ENCODE measurements around the gene PLA2G2D. TPM values are rescaled to one million over a fixed set of nuclear protein-coding genes. Genes with fewer than 3 reads are reported as not detected.

The PLA2G2D gene
- total and polyA plus RNA-seq, 2 of the 8 experiments (the other 6 are each of a cell fraction or from before 2014, with no cell fraction given): not detected

DNA sequence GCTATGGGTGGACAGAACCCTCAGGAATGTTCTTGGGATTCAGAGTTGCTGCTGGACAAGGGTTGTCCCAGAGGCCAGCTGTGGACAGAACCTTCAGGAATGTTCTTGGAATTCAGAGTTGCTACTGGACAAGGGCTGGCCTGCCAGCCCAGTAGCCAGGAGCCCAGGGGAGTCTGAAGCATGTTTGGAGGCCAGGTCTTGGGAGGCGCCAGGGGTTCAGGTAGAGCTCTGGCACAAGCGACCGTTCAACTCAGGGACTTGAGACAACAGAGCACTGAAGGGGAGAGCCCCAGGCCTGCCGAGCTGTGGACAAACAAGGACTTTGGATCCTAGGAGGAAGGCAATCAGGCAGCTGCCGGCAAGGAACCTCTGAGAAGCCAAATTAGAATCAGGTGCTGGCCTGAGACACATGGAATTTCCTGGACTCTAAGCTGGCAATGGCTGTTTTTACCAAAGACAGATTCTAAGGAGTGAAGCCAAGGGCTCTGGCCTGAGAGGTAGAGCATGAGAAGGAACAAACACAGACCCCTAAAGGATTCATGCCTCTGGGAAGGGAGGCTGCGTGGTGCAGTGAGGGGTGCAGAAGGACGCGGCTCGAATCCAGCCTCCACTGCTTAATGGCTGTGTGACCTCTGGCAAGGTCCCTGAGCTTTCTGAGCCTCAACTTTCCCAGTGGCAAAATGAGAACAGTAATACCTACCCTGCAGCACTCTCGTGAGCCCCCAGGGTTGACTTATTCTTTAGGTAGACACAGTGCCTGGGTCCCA is 36.0 kb downstream of the PLA2G2D start (continued):
- TF ChIP-seq NRF1 (IDR thresholded peaks at IDR 0.05; ENCODE audit: low read depth, low read length): no peak
- TF ChIP-seq RBBP5 (IDR thresholded peaks at IDR 0.05; ENCODE audit: borderline replicate concordance, low read depth, low read length): no peak
- TF ChIP-seq, protein P1, sequence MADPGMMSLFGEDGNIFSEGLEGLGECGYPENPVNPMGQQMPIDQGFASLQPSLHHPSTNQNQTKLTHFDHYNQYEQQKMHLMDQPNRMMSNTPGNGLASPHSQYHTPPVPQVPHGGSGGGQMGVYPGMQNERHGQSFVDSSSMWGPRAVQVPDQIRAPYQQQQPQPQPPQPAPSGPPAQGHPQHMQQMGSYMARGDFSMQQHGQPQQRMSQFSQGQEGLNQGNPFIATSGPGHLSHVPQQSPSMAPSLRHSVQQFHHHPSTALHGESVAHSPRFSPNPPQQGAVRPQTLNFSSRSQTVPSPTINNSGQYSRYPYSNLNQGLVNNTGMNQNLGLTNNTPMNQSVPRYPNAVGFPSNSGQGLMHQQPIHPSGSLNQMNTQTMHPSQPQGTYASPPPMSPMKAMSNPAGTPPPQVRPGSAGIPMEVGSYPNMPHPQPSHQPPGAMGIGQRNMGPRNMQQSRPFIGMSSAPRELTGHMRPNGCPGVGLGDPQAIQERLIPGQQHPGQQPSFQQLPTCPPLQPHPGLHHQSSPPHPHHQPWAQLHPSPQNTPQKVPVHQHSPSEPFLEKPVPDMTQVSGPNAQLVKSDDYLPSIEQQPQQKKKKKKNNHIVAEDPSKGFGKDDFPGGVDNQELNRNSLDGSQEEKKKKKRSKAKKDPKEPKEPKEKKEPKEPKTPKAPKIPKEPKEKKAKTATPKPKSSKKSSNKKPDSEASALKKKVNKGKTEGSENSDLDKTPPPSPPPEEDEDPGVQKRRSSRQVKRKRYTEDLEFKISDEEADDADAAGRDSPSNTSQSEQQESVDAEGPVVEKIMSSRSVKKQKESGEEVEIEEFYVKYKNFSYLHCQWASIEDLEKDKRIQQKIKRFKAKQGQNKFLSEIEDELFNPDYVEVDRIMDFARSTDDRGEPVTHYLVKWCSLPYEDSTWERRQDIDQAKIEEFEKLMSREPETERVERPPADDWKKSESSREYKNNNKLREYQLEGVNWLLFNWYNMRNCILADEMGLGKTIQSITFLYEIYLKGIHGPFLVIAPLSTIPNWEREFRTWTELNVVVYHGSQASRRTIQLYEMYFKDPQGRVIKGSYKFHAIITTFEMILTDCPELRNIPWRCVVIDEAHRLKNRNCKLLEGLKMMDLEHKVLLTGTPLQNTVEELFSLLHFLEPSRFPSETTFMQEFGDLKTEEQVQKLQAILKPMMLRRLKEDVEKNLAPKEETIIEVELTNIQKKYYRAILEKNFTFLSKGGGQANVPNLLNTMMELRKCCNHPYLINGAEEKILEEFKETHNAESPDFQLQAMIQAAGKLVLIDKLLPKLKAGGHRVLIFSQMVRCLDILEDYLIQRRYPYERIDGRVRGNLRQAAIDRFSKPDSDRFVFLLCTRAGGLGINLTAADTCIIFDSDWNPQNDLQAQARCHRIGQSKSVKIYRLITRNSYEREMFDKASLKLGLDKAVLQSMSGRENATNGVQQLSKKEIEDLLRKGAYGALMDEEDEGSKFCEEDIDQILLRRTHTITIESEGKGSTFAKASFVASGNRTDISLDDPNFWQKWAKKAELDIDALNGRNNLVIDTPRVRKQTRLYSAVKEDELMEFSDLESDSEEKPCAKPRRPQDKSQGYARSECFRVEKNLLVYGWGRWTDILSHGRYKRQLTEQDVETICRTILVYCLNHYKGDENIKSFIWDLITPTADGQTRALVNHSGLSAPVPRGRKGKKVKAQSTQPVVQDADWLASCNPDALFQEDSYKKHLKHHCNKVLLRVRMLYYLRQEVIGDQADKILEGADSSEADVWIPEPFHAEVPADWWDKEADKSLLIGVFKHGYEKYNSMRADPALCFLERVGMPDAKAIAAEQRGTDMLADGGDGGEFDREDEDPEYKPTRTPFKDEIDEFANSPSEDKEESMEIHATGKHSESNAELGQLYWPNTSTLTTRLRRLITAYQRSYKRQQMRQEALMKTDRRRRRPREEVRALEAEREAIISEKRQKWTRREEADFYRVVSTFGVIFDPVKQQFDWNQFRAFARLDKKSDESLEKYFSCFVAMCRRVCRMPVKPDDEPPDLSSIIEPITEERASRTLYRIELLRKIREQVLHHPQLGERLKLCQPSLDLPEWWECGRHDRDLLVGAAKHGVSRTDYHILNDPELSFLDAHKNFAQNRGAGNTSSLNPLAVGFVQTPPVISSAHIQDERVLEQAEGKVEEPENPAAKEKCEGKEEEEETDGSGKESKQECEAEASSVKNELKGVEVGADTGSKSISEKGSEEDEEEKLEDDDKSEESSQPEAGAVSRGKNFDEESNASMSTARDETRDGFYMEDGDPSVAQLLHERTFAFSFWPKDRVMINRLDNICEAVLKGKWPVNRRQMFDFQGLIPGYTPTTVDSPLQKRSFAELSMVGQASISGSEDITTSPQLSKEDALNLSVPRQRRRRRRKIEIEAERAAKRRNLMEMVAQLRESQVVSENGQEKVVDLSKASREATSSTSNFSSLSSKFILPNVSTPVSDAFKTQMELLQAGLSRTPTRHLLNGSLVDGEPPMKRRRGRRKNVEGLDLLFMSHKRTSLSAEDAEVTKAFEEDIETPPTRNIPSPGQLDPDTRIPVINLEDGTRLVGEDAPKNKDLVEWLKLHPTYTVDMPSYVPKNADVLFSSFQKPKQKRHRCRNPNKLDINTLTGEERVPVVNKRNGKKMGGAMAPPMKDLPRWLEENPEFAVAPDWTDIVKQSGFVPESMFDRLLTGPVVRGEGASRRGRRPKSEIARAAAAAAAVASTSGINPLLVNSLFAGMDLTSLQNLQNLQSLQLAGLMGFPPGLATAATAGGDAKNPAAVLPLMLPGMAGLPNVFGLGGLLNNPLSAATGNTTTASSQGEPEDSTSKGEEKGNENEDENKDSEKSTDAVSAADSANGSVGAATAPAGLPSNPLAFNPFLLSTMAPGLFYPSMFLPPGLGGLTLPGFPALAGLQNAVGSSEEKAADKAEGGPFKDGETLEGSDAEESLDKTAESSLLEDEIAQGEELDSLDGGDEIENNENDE (IDR thresholded peaks at IDR 0.05; ENCODE audit: insufficient replicate concordance, low read length): no peak
- no peak for TF ChIP-seq RFX5 (IDR thresholded peaks at IDR 0.05; ENCODE audit: borderline replicate concordance, low read depth, low read length)
- TF ChIP-seq, protein P2, sequence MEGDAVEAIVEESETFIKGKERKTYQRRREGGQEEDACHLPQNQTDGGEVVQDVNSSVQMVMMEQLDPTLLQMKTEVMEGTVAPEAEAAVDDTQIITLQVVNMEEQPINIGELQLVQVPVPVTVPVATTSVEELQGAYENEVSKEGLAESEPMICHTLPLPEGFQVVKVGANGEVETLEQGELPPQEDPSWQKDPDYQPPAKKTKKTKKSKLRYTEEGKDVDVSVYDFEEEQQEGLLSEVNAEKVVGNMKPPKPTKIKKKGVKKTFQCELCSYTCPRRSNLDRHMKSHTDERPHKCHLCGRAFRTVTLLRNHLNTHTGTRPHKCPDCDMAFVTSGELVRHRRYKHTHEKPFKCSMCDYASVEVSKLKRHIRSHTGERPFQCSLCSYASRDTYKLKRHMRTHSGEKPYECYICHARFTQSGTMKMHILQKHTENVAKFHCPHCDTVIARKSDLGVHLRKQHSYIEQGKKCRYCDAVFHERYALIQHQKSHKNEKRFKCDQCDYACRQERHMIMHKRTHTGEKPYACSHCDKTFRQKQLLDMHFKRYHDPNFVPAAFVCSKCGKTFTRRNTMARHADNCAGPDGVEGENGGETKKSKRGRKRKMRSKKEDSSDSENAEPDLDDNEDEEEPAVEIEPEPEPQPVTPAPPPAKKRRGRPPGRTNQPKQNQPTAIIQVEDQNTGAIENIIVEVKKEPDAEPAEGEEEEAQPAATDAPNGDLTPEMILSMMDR (IDR thresholded peaks at IDR 0.05; ENCODE audit: control extremely low read depth in 1 of 3, insufficient read depth in 1 of 3, low read depth in 1 of 3, low read length in 3 of 3): no peak
- TF ChIP-seq MAFK (IDR thresholded peaks at IDR 0.05; ENCODE audit: low read depth, low read length): no peak
- no peak for TF ChIP-seq POLR2A (IDR thresholded peaks at IDR 0.05; ENCODE audit: control extremely low read depth in 1 of 2, low read depth in 2 of 2, low read length in 2 of 2)
- TF ChIP-seq POLR2AphosphoS5 (IDR thresholded peaks at IDR 0.05; ENCODE audit: low read depth, low read length): no peak
